ENCODE results near the gene RHEB. TPM values are rescaled to one million over a fixed set of nuclear protein-coding genes. Genes with fewer than 3 reads are reported as not detected.

Gene RHEB
- total and polyA plus RNA-seq, 2 experiments from 2014 or later, result 111 to 135 TPM

DNA sequence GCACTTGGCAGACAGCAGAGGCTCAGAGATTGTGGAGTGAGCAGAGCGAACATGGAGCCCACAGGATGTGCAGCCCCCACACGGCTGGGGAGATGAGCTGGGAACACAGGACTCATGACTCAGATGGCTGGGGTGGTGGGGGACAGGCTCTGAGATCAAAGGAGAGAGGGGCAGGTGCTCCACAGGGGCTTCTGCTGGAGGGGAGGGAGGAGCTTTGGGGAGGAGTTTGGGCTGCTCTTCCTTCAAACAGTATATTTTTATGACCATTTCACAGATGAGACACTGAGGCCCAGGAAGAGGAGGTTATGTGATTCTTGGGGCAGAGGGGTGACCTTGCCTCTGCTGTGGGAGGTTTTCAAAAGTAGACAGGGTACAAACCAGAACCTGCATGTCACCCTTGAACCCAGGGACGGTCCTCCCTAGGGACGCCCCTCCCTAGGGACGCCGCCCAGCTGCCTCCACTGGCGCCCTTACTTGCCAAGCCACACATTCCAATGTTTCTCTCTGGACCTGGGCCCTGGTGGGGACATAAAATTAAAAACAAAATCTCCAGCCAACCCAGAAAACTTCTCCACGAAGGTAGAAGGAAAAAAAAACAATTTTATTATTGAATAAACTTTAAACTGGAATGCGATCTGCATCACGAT is 78.8 kb downstream of the RHEB start:
- 77% methylated on average over 10 of the region's 10 CpGs for WGBS (ENCODE audit: low lambda C conversion rate, missing lambda C conversion rate)
- H3K4me1 ChIP-seq (ENCODE audit: insufficient read depth), result peaks cover 5% of the 10 kb centered on the region
- H3K4me2 ChIP-seq, result no peak overlapping the region
- no peaks in the 10 kb centered on the region for H3K9me3 ChIP-seq (ENCODE audit: low read depth)
- no peak overlapping the region for H3K4me3 ChIP-seq
- no peaks in the 10 kb centered on the region for H4K20me1 ChIP-seq (ENCODE audit: insufficient read depth, poor library complexity, severe bottlenecking)
- no peaks in the 10 kb centered on the region for H3K79me2 ChIP-seq
- no peak for TF ChIP-seq EZH2phosphoT487 (IDR thresholded peaks at IDR 0.05; ENCODE audit: low read depth, severe bottlenecking, unreplicated experiment)
- no peak for TF ChIP-seq CTCF (IDR thresholded peaks at IDR 0.05; ENCODE audit: poor library complexity)
- no peak for TF ChIP-seq EZH2 (IDR thresholded peaks at IDR 0.05; ENCODE audit: borderline replicate concordance)
- no peaks in the 10 kb centered on the region for H3K36me3 ChIP-seq (replicated peaks; ENCODE audit: insufficient read depth, low read depth)
- no peaks in the 10 kb centered on the region for H3K27me3 ChIP-seq
- no peak overlapping the region for H2AFZ ChIP-seq
- no peaks in the 10 kb centered on the region for H3K9me2 ChIP-seq (replicated peaks; ENCODE audit: insufficient read depth)
- DNase-seq (ENCODE audit: low spot score), result no peak
- H3K27ac ChIP-seq, result peak overlapping the region; percentile 11

- H3K4me3 ChIP-seq, result no peak within 1 kb of the TSS
- H2AFZ ChIP-seq, result peak within 1 kb of the TSS; percentile 40
- H3K9me3 ChIP-seq (ENCODE audit: low read depth), result no peaks in the 10 kb centered on the region
- H3K36me3 ChIP-seq (replicated peaks; ENCODE audit: insufficient read depth, low read depth), result no peaks in the 10 kb centered on the region
- H4K20me1 ChIP-seq (ENCODE audit: insufficient read depth, poor library complexity, severe bottlenecking), result no peaks in the 10 kb centered on the region
- no peaks in the 10 kb centered on the region for H3K27me3 ChIP-seq
- H3K9me2 ChIP-seq (replicated peaks; ENCODE audit: insufficient read depth), result no peaks in the 10 kb centered on the region
- TF ChIP-seq EZH2 (IDR thresholded peaks at IDR 0.05; ENCODE audit: borderline replicate concordance) (no peak), EZH2phosphoT487 (IDR thresholded peaks at IDR 0.05; ENCODE audit: low read depth, severe bottlenecking, unreplicated experiment) (no peak), CTCF (IDR thresholded peaks at IDR 0.05; ENCODE audit: poor library complexity) (no peak)
- peak; percentile 30 for DNase-seq (ENCODE audit: low spot score)
- 16% methylated on average over 36 of the region's 51 CpGs for WGBS (ENCODE audit: low lambda C conversion rate, missing lambda C conversion rate)
- no peaks in the 10 kb centered on the region for H3K79me2 ChIP-seq
- H3K4me2 ChIP-seq, result peak within 1 kb of the TSS; percentile 94
- H3K27ac ChIP-seq, result peak within 1 kb of the TSS; percentile 11
- peaks cover 5% of the 10 kb centered on the region for H3K4me1 ChIP-seq (ENCODE audit: insufficient read depth)
Observed at GRCh38 chr7:151439855-151440798, 79.6 kb downstream of the RHEB start, which contains the start of gene CRYGN. Gene CRYGN, minus strand, starts transcription at chr7:151440141. Its CDS starts 224 bp downstream, at chr7:151439917.

- no peak overlapping the region for H3K27ac ChIP-seq
- H3K36me3 ChIP-seq (replicated peaks; ENCODE audit: insufficient read depth, low read depth), result no peaks in the 10 kb centered on the region
- no peaks in the 10 kb centered on the region for H3K79me2 ChIP-seq
- H3K27me3 ChIP-seq, result no peaks in the 10 kb centered on the region
- no peak overlapping the region for H2AFZ ChIP-seq
- H3K9me3 ChIP-seq (ENCODE audit: low read depth), result no peaks in the 10 kb centered on the region
- H4K20me1 ChIP-seq (ENCODE audit: insufficient read depth, poor library complexity, severe bottlenecking), result no peaks in the 10 kb centered on the region
- WGBS (ENCODE audit: low lambda C conversion rate, missing lambda C conversion rate), result 95% methylated on average over 16 of the region's 17 CpGs
- H3K4me3 ChIP-seq, result no peak overlapping the region
- TF ChIP-seq CTCF (IDR thresholded peaks at IDR 0.05; ENCODE audit: poor library complexity), result no peak
- no peak for TF ChIP-seq EZH2phosphoT487 (IDR thresholded peaks at IDR 0.05; ENCODE audit: low read depth, severe bottlenecking, unreplicated experiment)
- TF ChIP-seq EZH2 (IDR thresholded peaks at IDR 0.05; ENCODE audit: borderline replicate concordance), result no peak
- peaks cover 5% of the 10 kb centered on the region for H3K4me1 ChIP-seq (ENCODE audit: insufficient read depth)
- H3K4me2 ChIP-seq, result peak overlapping the region; percentile 94
- no peaks in the 10 kb centered on the region for H3K9me2 ChIP-seq (replicated peaks; ENCODE audit: insufficient read depth)
- DNase-seq (ENCODE audit: low spot score), result no peak
Observed at GRCh38 chr7:151438864-151439601, 80.7 kb downstream of the RHEB start.

Measured in hepatocyte (in vitro differentiated cells).